DOHH2 (cell line): ENCODE results near the gene HNRNPH2.
A peak's percentile ranks its signal among the peaks of the same experiment; 100 is the strongest.

Source experiments
- H3F3A ChIP-seq: fragments of 200-600 bp; sonication (generic), shearing (Covaris generic); 2 replicates; pipeline ENCODE4 v1.6.0; 2016; ENCODE audit warnings: antibody characterized with exemption, mild to moderate bottlenecking; ENCODE audit not compliant: control insufficient read depth, insufficient read depth
- H3K27ac ChIP-seq: fragments of 200-600 bp; sonication (generic); 2 replicates; pipeline ENCODE4 v1.5.1; 2014; ENCODE audit warnings: low read depth, mild to moderate bottlenecking, low read length, moderate library complexity
- H3K27me3 ChIP-seq: fragments of 200-600 bp; sonication (generic); 2 replicates; pipeline ENCODE4 v1.6.1; 2014; ENCODE audit warnings: mild to moderate bottlenecking, low read length, mixed read lengths; ENCODE audit not compliant: control insufficient read depth
- H3K36me3 ChIP-seq: fragments of 200-600 bp; sonication (generic); 2 replicates; pipeline ENCODE4 v1.6.1; 2014; ENCODE audit warnings: mild to moderate bottlenecking, low read length, moderate library complexity, mixed read lengths; ENCODE audit not compliant: control insufficient read depth
- H3K4me1 ChIP-seq: fragments of 200-600 bp; sonication (generic); 2 replicates; pipeline ENCODE4 v1.6.1; 2014; ENCODE audit warnings: mild to moderate bottlenecking, low read length, mixed read lengths; ENCODE audit not compliant: control insufficient read depth
- H3K4me2 ChIP-seq: fragments of 200-600 bp; sonication (generic); 2 replicates; pipeline ENCODE4 v1.6.0; 2014; ENCODE audit warnings: mild to moderate bottlenecking, low read length, moderate library complexity
- H3K4me3 ChIP-seq: fragments of 200-600 bp; sonication (generic); 2 replicates; pipeline ENCODE4 v1.5.1; 2014; ENCODE audit warnings: mild to moderate bottlenecking, low read length, mixed read lengths
- H3K79me2 ChIP-seq: fragments of 200-600 bp; sonication (generic); 2 replicates; pipeline ENCODE4 v1.6.1; 2014; ENCODE audit warnings: mild to moderate bottlenecking, low read length, mixed read lengths; ENCODE audit not compliant: control insufficient read depth
- H3K9me2 ChIP-seq: fragments of 200-600 bp; sonication (generic); replicated peaks from 2 replicates; pipeline ENCODE4 v1.6.1; 2014; ENCODE audit warnings: mild to moderate bottlenecking, low read length, mixed read lengths; ENCODE audit not compliant: control insufficient read depth
- H3K9me3 ChIP-seq: fragments of 200-600 bp; sonication (generic); 2 replicates; pipeline ENCODE4 v1.6.1; 2014; ENCODE audit warnings: antibody characterized with exemption, low read length, mixed read lengths; ENCODE audit not compliant: control insufficient read depth, insufficient read depth
- H4K20me1 ChIP-seq: fragments of 200-600 bp; sonication (generic); 2 replicates; pipeline ENCODE4 v1.6.0; 2014; ENCODE audit warnings: low read depth, mild to moderate bottlenecking, antibody characterized with exemption, low read length, moderate library complexity; ENCODE audit not compliant: control insufficient read depth, insufficient read depth
- CTCF ChIP-seq: fragments of 200-600 bp; sonication (generic); IDR thresholded peaks from one replicate; pipeline ENCODE4 v1.5.1; 2014; ENCODE audit warnings: antibody characterized with exemption, mild to moderate bottlenecking, low read depth, low read length; ENCODE audit not compliant: poor library complexity, severe bottlenecking
- EZH2phosphoT487 ChIP-seq: fragments of 200-600 bp; sonication (generic); IDR thresholded peaks from 2 replicates; pipeline ENCODE4 v1.6.1; 2017; ENCODE audit warnings: borderline replicate concordance, mild to moderate bottlenecking, antibody characterized with exemption, low read length, moderate library complexity, mixed read lengths

Gene HNRNPH2

GRCh38 chrX:101390664-101391525 is 17.1 kb upstream of the HNRNPH2 start, which contains the start of gene RPL36A:
TSS of gene RPL36A (plus strand) at chrX:101391011. CDS start at chrX:101391044, 33 bp downstream.
- Histone ChIP-seq H3K4me1 (peaks cover 45% of the 10 kb centered on the region), H3K79me2 (peaks cover 52% of the 10 kb centered on the region), H3K9me3 (no peaks in the 10 kb centered on the region), H3K9me2 (no peaks in the 10 kb centered on the region), H3K4me2 (peak within 1 kb of the TSS; percentile 96), H3K4me3 (peak within 1 kb of the TSS; percentile 90), H3F3A (peaks cover 42% of the 10 kb centered on the region), H4K20me1 (no peaks in the 10 kb centered on the region), H3K36me3 (peaks cover 49% of the 10 kb centered on the region), H3K27me3 (no peaks in the 10 kb centered on the region), H3K27ac (peak within 1 kb of the TSS; percentile 90)
- peak; percentile 64 for TF ChIP-seq CTCF
- TF ChIP-seq EZH2phosphoT487: no peak

GRCh38 chrX:101391831-101392230 is 16.2 kb upstream of the HNRNPH2 start:
- Histone ChIP-seq H3K27ac (peak overlapping the region; percentile 90), H3K4me1 (peaks cover 38% of the 10 kb centered on the region), H3K4me2 (peak overlapping the region; percentile 96), H4K20me1 (no peaks in the 10 kb centered on the region), H3K36me3 (peaks cover 53% of the 10 kb centered on the region), H3K27me3 (no peaks in the 10 kb centered on the region), H3K4me3 (peak overlapping the region; percentile 90), H3K79me2 (peaks cover 45% of the 10 kb centered on the region), H3K9me2 (no peaks in the 10 kb centered on the region), H3F3A (peaks cover 52% of the 10 kb centered on the region), H3K9me3 (no peaks in the 10 kb centered on the region)
- TF ChIP-seq CTCF: no peak
- no peak for TF ChIP-seq EZH2phosphoT487

DNA sequence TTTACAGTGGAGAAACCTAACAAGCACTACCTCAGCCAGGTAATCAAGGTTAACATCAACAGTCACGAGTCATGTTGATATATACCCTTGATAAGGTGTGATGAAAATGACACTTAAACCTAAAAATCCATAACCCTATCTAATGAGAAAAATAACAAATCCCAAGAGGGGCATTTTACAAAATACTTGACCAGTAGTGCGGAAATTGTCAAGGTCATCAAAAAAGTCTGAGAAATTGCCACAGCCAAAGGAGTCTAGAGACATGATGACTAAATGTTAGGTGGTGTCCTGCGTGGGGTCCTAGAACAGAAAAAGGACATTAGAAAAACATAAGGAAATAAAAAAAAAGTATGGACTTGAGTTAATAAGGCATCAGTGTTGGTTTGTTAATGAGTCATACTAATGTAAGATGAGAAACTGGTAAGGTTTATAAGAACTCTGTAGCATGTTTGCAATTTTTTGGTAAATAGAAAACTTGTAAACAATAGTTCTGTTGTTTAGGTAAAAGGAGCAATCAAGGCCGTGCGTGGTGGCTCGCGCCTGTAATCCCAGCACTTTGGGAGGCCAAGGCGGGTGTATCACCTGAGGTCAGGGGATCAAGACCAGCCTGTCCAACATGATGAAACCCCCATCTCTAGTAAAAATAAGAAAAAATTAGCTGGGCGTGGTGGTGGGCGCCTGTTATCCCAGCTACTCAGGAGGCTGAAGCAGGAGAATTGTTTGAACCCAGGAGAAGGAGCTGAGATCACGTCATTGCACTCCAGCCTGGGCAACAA is 14.3 kb upstream of the HNRNPH2 start:
- peaks cover 44% of the 10 kb centered on the region for H3K79me2 ChIP-seq
- H3F3A ChIP-seq: peaks cover 69% of the 10 kb centered on the region
- H3K27me3 ChIP-seq: no peaks in the 10 kb centered on the region
- peaks cover 57% of the 10 kb centered on the region for H3K36me3 ChIP-seq
- H3K9me3 ChIP-seq: no peaks in the 10 kb centered on the region
- no peaks in the 10 kb centered on the region for H3K9me2 ChIP-seq
- H4K20me1 ChIP-seq: no peaks in the 10 kb centered on the region
- H3K4me1 ChIP-seq: peaks cover 34% of the 10 kb centered on the region
- peak overlapping the region; percentile 90 for H3K27ac ChIP-seq
- no peak for TF ChIP-seq EZH2phosphoT487
- no peak for TF ChIP-seq CTCF
- H3K4me2 ChIP-seq: peak overlapping the region; percentile 96
- peak overlapping the region; percentile 90; the same call in 1 of the 2 replicates for H3K4me3 ChIP-seq
